Neural progenitor cell (in vitro differentiated cells): ENCODE data around the gene CD55.

Experiments
- CTCF ChIP-seq: fragments of 200-600 bp; sonication (generic); IDR thresholded peaks from 2 replicates; pipeline ENCODE4 v1.5.1; 2017; ENCODE audit warnings: antibody characterized with exemption, mild to moderate bottlenecking
- EZH2 ChIP-seq: fragments of 200-600 bp; sonication (generic); IDR thresholded peaks from 2 replicates; pipeline ENCODE4 v1.6.1; 2017; ENCODE audit warnings: antibody characterized with exemption, mild to moderate bottlenecking, moderate library complexity
- EZH2phosphoT487 ChIP-seq: fragments of 200-600 bp; sonication (generic); IDR thresholded peaks from 2 replicates; pipeline ENCODE4 v1.6.1; 2017; ENCODE audit warnings: antibody characterized with exemption

GRCh38 chr1:207280706-207281105 is 40.8 kb upstream of the CD55 start:
- TF ChIP-seq CTCF: no peak
- TF ChIP-seq EZH2: no peak
- no peak for TF ChIP-seq EZH2phosphoT487
